ENCODE data around the gene HIGD1B. TPM values are rescaled to one million over a fixed set of nuclear protein-coding genes. Genes with fewer than 3 reads are reported as not detected.

HIGD1B gene
- total and polyA plus RNA-seq, 2 of the 13 experiments (the other 11 are each of a cell fraction or from before 2014, with no cell fraction given) = not detected

DNA sequence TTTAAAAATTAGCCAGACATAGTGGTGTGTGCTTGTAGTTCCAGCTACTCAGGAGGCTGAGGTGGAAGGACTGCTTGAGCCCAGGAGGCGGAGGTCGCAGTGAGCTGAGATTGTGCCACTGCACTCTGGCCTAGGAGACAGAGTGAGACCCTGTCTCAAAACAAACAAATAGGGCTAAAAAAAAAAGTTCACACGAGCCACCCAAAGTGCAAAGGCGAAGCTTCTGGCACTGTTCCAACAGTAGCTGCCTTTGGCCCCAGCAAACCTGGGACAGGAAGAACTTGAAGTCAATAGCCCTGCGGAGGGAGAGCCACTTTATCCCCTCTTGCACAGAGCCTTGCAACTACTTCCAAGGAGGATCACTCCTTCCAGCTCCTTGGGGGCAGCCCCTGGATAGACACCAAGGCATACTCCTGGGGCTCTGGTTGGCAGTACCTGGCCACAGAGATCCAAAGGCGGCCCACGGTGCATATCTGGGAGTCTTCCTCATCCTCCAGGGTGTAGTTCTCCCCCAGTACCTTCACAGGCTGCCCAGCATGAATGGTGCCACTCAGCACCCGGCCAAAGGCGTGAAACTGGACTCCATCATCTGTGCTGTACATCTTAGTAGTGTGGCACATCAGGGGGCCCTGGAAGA lies 14.7 kb downstream of the HIGD1B start (continued):
- TF ChIP-seq ZBTB2 (CRISPR knock-in tag; IDR thresholded peaks at IDR 0.05; ENCODE audit: low read depth) (no peak), IKZF4 (CRISPR knock-in tag; IDR thresholded peaks at IDR 0.05; ENCODE audit: borderline replicate concordance, low read depth, not compliant biosample characterization) (no peak), HNF4A (CRISPR knock-in tag; IDR thresholded peaks at IDR 0.05) (peak; percentile 78), NR3C1 (CRISPR knock-in tag; IDR thresholded peaks at IDR 0.05) (no peak), CENPX (CRISPR knock-in tag; IDR thresholded peaks at IDR 0.05) (no peak), SYNCRIP (IDR thresholded peaks at IDR 0.05; ENCODE audit: insufficient read depth, low read depth, low read length) (no peak), KMT2B (CRISPR knock-in tag; IDR thresholded peaks at IDR 0.05) (0 out of 2 replicates have a peak, but pooled peaks have one; percentile 28), ZNF564 (CRISPR knock-in tag; IDR thresholded peaks at IDR 0.05) (no peak), ZNF44 (CRISPR knock-in tag; IDR thresholded peaks at IDR 0.05) (no peak), PBX3 (CRISPR knock-in tag; IDR thresholded peaks at IDR 0.05; ENCODE audit: borderline replicate concordance) (no peak), ELF1 (CRISPR knock-in tag; IDR thresholded peaks at IDR 0.05) (no peak), XRCC5 (optimal IDR thresholded peaks at IDR 0.05; ENCODE audit: low read length) (no peak), CREB1 (IDR thresholded peaks at IDR 0.05) (no peak), CREB1 (CRISPR knock-in tag; IDR thresholded peaks at IDR 0.05) (no peak), PTBP1 (IDR thresholded peaks at IDR 0.05; ENCODE audit: low read depth, low read length, poor library complexity, severe bottlenecking) (no peak), ZNF547 (CRISPR knock-in tag; IDR thresholded peaks at IDR 0.05) (no peak), ZNF460 (CRISPR knock-in tag; IDR thresholded peaks at IDR 0.05; ENCODE audit: borderline replicate concordance) (no peak; the same call in 1 of the 2 replicates), ZNF816 (CRISPR knock-in tag; IDR thresholded peaks at IDR 0.05; ENCODE audit: borderline replicate concordance) (no peak), GPN1 (CRISPR knock-in tag; IDR thresholded peaks at IDR 0.05; ENCODE audit: borderline replicate concordance) (no peak), ZFP36L1 (CRISPR knock-in tag; IDR thresholded peaks at IDR 0.05) (peak; percentile 18; the same call in 1 of the 2 replicates), SRSF1 (optimal IDR thresholded peaks at IDR 0.05; ENCODE audit: low read depth, low read length) (no peak)
- TF ChIP-seq, protein P1, sequence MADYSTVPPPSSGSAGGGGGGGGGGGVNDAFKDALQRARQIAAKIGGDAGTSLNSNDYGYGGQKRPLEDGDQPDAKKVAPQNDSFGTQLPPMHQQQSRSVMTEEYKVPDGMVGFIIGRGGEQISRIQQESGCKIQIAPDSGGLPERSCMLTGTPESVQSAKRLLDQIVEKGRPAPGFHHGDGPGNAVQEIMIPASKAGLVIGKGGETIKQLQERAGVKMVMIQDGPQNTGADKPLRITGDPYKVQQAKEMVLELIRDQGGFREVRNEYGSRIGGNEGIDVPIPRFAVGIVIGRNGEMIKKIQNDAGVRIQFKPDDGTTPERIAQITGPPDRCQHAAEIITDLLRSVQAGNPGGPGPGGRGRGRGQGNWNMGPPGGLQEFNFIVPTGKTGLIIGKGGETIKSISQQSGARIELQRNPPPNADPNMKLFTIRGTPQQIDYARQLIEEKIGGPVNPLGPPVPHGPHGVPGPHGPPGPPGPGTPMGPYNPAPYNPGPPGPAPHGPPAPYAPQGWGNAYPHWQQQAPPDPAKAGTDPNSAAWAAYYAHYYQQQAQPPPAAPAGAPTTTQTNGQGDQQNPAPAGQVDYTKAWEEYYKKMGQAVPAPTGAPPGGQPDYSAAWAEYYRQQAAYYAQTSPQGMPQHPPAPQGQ (CRISPR knock-in tag; IDR thresholded peaks at IDR 0.05; ENCODE audit: borderline replicate concordance) = no peak
- TF ChIP-seq, protein P2, sequence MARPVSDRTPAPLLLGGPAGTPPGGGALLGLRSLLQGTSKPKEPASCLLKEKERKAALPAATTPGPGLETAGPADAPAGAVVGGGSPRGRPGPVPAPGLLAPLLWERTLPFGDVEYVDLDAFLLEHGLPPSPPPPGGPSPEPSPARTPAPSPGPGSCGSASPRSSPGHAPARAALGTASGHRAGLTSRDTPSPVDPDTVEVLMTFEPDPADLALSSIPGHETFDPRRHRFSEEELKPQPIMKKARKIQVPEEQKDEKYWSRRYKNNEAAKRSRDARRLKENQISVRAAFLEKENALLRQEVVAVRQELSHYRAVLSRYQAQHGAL (CRISPR knock-in tag; IDR thresholded peaks at IDR 0.05; ENCODE audit: not compliant biosample characterization) = no peak
- TF ChIP-seq, protein P3, sequence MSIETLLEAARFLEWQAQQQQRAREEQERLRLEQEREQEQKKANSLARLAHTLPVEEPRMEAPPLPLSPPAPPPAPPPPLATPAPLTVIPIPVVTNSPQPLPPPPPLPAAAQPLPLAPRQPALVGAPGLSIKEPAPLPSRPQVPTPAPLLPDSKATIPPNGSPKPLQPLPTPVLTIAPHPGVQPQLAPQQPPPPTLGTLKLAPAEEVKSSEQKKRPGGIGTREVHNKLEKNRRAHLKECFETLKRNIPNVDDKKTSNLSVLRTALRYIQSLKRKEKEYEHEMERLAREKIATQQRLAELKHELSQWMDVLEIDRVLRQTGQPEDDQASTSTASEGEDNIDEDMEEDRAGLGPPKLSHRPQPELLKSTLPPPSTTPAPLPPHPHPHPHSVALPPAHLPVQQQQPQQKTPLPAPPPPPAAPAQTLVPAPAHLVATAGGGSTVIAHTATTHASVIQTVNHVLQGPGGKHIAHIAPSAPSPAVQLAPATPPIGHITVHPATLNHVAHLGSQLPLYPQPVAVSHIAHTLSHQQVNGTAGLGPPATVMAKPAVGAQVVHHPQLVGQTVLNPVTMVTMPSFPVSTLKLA (IDR thresholded peaks at IDR 0.05) = no peak

Data from HepG2 (cell line).